Measurements from ENCODE around the gene SWT1.

GRCh38 chr1:185317886-185318310 lies 160.9 kb downstream of the SWT1 start:
- no peak for TF ChIP-seq CTCF (IDR thresholded peaks at IDR 0.05; ENCODE audit: insufficient read depth, low read length)
- TF ChIP-seq POLR2AphosphoS5 (IDR thresholded peaks at IDR 0.05; ENCODE audit: low read depth): no peak
